HCEC 1CT (cell line): ENCODE results near the gene TPCN2.

Experiments
- DNase-seq: peaks from one replicate; pipeline ENCODE4 v3.0.0-alpha.2; 2017

TPCN2 gene

GRCh38 chr11:69171476-69172240 lies 122.9 kb downstream of the TPCN2 start:
- DNase-seq, result no peak

- no peak for DNase-seq
Observed at GRCh38 chr11:69172674-69173073, 123.9 kb downstream of the TPCN2 start.

GRCh38 chr11:69173331-69173730 lies 124.6 kb downstream of the TPCN2 start:
- DNase-seq, result no peak

- DNase-seq, result no peak
Observed at GRCh38 chr11:69173925-69174581, 125.3 kb downstream of the TPCN2 start.

- no peak for DNase-seq
Observed at GRCh38 chr11:69174841-69175240, 126.1 kb downstream of the TPCN2 start.

- DNase-seq, result no peak
Observed at GRCh38 chr11:69178819-69179482, 130.2 kb downstream of the TPCN2 start.

- DNase-seq, result no peak
Observed at GRCh38 chr11:69180226-69180625, 131.5 kb downstream of the TPCN2 start.

- DNase-seq, result no peak
Observed at GRCh38 chr11:69180726-69181125, 132.0 kb downstream of the TPCN2 start.

- DNase-seq, result no peak
Observed at GRCh38 chr11:69183613-69184012, 134.9 kb downstream of the TPCN2 start.
